Amniotic stem cell (primary cell): ENCODE data around the gene PHPT1.
"Not testable (repeated sequence)": the region's sequence is repeated elsewhere in the genome, so short reads cannot be mapped to it uniquely, and the experiment has no call there.

Experiments
- DNase-seq: peaks from one replicate; lab custom pipeline; 2025; lab: John Stamatoyannopoulos, UW

PHPT1 gene

DNA sequence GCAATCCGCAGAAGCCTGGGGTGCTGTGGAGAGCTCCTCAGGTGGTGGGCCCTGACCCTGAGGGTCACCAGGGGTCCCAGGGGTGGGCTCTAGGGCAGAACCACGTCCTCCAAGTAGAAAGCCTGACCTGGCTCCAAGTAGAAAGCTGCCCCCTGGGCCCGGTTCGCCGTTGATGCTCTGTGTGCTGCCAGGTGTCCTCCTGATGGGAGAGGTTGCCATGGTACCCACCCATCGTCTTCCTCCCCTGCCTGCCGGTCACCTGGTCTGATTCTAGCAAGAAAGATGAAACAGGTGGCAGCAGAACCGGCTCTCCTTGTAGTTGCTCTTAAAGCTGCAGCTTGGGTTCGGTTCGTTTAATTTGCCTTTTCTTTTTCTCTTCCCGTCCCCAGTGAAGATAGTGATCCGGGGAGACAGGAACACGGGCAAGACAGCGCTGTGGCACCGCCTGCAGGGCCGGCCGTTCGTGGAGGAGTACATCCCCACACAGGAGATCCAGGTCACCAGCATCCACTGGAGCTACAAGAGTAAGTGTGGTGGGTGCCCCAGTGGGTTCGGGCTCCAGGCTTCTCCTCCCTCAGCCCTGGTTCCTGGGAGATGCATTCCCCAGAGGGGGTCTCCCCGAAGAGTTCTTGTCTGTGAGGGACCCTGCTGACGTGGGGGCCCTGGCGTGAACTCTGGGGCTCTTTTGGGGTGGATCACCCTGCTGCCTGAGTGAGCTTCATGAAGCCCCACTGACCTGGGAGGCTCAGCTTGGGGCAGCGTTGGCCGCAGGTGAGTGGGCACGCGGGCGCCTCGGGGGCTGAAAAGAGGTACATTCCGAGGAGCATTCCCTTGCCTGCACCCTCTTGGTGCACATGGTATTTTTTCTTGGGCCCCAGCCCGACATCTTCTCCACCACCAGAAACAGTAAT lies 25.8 kb upstream of the PHPT1 start:
- no peak for DNase-seq

DNA sequence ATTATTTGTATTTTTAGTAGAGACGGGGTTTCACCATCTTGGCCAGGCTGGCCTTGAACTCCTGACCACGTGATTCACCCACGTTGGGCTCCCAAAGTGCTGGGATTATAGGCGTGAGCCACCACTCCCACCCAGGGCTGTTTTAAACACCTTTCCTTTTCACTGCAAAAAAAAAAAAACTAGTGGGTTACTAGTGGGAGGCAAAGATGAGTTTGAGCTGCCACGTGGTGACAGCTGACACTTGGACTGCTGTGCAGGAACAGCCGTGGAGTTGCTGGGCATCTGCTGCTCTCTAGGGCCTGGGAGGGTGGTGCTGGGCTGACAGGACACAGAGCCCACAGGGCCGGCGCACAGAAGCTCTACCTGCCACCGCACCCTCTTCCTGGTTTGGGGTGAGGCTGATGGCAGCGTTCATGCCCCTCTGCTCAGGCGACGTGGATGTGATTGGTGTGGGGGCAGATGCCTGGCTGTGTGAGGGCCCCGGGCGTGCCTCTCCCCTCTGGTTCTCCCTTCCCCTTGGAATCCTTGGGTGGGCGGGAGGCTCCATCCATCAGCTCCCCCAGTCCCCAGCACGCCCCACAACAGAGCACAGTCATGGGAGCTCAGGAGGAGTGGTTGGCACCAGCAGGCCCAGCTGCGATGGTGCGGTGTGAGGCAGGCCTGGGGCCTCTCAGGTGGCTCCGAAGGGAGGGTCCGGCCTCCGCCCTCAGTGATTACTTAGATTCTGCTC lies 24.5 kb upstream of the PHPT1 start:
- DNase-seq = no peak

DNA sequence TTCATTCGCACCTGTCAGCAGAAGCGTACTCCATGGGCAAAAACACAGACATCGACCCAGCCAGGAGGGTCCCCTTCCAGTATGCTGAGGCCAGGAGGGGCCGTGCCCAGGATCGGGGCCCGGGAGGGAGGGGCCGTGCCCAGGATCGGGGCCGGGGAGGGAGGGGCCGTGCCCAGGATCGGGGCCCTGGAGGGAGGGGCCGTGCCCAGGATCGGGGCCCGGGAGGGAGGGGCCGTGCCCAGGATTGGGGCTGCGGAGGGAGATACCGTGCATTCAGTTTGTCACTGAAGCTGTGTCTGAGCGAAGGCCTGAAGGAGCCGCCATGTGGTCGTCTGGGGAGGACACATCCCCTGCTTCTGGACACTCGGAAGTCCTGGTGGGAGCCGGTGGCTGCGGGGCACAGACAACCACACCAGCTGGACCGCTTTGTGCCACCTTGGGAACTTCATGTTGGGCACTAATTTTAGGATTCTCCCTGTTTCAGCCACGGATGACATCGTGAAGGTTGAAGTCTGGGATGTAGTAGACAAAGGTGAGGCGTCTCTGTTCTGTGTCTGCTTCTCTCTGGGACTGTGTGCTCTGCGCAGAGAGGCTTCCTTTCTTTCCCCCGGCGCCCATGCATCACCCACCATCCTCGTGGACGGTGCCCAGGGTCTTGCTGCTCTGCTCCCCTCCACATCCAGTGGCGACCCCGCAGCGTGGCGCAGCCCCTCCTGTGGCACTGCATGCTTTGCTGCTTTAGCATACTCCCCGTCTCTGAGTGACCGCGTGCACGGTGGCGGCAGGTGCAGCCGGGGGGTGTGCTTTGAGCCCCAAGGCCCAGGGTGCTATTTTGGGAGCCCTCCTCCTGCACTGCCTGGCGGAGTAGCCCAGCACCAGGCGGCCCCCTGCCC lies 23.7 kb upstream of the PHPT1 start:
- no peak for DNase-seq

DNA sequence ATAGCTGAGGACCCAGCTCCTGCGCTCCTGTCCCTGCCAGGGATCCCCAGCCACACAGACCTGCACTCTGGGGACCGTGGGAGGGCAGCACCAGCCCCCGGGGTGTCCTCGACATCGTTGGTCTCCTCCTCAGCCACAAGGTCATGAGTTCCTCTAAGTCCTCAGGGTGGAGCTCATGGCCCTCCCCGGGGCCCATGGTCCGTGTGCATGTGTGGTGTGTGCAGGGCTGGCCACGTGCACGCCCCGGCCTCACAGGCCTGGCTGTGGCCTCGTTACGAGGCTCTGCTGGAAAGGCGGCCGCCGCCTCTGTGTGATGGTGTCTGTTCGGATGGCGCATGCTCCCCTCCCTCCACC lies 23.0 kb upstream of the PHPT1 start:
- DNase-seq = no peak

DNA sequence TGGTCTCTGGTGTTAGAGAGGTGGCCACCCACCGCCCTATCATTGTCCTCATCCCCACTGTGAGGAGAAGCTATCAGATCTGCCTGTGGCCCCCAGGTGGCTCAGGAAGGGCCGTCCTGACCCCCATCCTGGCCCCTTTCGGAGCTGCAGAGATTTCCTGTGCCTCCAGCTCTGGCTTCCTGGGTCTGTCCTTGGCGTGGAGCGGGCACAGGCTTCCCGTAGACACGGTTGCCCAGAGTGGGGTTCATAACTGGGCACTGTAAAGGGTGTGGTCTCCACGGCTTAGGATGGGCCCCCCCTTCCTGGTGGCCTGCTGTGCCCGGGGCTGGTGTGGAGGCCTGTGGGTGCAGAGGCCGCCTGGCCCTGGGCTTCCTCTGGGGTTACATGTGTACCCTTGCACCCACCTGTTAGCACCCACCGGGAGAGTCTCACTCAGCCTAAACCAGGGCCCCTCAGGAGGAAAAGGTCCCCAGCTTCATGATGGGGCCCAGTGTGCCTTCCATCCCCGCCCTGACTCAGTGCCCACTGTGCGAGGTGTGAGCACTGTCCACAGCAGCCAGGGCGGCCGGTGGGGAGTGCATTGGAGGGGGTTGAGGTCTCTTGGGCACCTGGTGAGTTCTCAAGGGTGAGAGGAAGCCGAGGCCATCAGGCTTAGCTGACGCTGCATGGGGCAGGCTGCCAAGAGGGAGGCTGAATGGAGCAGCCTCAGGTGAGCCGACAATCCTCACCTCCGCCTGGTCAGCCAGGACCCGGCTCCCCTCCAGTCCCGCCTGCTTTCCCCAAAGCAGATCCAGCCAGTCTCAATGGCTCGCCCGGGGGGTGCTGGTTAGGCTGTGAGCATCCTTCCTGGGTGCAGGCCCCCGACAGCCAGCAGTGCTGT lies 22.3 kb upstream of the PHPT1 start:
- no peak for DNase-seq

DNA sequence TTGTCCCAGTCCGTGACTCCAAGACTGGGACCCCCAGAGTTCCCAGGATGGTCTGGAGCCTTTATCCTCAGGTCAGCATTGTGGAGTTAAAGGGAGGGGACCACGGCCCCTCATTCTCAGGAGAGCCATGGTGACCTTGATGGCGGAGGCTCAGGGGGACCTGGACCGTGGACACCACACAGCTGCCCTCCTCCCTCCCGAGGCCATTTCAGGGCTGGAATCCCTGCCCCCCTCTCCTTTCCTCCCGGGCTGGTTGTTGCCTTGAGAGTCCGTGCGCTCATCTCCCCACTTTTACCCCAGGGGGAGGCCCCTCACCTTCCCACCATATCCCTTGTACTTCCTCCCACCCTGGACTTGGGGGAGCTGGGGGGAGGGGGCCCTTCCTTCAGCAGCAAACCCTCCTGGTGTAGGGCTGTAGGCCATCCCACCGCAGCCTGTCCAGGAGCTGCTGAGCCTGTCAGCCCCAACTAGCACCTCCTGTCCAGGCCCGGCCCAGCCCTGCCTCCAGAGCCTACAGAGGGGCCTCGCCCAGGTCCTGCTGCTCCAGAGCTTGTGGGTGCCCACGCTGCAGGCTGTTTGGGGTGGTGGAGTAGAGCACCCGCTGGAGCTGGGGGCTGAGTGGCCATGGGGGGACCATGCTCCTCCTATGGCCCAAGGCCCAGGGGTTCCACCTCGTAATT lies 21.3 kb upstream of the PHPT1 start:
- DNase-seq = no peak

DNA sequence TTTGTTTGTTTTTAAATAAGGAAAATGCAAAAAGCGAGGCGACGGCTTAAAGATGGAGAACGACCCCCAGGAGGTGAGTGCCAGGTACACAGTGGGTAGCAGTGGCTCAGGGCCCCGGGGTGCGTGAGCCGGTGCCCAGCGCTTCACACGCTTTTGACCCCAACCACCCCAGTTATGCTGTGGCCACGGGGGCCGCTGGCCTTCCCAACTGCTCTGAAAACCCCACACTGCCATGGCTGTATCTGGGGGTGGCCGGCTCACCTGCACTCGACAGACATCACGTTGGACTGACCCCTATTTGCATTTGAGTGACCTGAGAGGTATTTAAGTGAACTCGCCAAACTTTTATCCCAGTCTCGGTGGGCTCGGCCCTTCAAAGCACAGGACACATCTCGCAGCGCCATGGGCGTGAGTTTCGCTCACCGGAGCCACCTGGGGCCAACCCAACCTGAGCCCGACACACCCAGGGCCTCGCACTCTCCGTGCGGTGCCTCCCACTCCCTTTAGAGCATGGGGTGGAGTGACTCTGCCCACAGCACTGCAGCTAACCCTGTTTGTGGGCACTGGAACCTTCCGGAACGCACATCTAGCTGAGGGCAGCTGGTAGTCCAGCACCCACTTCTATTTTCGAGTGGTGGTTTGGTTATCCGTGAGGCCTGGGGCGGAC lies 20.6 kb upstream of the PHPT1 start:
- DNase-seq = no peak

DNA sequence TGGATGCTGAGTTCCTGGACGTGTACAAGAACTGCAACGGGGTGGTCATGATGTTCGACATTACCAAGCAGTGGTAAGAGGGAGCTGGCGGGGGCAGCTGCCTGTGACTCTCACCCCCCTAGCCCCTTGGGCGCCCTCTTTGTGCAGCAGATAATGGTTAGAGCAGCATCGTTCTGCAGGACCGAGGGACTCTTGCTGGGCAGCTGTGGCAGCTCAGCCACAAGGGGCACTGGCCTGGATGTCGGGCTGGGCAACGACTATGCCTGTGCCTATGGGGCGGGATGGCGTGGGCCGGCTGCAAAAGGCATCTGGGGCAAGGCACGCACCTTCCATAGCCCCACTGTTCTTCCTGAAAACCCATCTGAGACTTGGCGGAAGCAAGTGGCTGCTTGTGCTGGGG lies 19.8 kb upstream of the PHPT1 start:
- no peak for DNase-seq

DNA sequence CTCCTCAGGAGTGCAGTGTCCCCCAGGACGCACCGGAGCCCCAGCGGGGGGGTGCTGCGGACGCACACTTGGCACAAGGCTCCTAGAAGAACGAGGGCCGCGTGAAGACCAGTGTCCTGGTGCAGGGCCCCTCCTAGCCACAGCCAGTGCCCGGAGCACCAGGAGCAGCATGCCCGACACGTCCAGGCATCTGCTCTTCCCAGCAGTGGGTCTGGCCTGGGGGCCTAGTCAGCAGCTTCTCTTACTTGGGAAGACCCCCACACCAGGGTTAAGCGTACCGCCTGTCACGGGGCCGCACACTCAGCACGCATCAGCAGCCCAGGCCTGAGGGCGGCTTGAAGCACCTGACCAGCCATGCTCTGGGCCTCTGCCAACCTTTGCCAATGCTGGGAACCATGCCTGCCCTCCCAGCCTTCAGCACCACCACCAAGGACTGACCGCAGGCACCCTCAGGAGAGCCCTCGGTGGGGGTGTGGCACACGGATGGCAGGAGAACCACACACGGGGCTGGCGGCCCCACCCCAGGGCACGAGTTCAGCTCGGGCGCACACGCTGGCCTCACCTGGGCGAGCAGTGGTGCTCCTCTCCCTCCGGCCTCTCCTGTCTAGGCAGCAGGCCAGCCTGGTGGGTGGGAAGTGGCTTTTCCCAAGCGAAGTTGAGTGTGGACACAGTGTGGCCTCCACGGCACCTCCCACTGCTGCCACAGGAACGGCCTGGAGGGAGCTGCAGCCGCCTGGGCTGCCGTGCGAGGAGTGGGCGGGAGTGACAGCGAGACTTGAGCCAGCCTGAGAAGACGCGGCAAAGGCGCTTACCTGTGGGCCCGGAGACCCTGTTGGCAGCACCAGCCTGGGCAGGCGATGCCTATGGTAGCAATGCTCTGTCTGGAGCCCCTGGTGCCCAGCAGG lies 19.0 kb upstream of the PHPT1 start:
- no peak for DNase-seq

DNA sequence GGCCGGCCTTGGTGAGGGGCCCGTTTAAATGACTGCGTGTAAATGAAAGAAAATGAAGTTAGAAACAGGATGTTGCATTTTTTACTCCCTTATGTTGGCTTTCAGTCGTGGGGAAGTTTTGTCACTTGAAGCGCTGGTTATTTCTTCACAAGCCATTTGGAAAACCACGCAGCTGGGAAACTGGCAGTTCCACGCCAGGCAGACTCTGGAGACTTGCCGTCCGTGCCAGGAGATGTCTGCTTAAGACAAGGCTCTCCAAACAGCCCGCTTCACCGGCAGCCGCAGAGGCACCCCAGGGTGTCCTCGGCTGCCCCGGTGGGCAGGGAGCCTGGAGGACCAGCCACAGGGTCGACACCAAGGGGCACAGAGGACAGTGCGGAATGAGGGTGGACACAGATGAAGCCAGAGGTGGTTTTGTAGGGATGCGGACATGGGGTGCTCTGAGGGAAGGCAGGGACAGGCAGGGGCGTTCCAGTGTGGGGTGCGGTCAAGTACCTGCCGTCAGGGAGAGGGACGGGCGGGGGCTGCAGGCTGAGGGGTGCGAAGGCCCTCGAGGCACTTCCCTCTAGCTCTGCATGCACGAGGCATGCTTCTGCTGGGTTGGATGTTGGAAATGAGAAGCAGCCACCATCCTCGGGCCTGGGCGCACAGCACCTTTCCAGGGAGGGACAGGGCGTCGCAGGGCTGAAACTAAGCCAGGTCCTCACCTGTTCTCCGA lies 18.0 kb upstream of the PHPT1 start:
- DNase-seq = no peak

DNA sequence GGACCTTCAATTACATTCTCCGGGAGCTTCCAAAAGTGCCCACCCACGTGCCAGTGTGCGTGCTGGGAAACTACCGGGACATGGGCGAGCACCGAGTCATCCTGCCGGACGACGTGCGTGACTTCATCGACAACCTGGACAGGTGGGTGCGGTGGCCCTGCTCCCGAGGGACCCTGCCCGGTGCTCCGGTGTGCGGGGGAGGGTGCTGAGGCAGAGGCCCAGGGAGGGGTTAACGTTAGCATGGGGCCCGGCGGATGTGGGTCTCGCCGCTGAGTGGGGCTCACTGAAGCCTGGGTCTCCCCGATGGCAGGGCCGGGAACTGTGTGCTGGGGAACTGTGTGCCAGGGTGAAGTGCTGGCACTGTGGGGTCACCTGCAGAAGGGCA lies 17.5 kb upstream of the PHPT1 start:
- DNase-seq = no peak

DNA sequence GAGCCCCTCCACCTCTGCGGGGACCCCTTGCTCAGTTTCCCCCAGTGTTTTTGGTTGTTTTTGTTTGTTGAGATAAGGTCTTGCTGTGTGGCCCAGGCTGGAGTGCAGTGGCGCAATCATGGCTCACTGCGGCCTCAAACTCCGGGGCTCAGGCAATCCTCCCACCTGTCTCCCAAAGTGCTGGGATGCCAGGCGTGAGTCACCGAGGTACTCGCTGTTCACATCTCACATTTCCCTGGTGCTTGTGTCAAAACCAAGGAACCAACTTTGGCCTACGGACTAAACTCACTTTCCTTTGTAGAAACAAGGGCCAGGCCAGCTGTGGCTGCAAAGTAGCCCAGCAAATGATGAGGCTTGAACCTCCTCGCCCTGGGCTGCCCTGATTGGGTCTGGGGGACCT lies 16.6 kb upstream of the PHPT1 start:
- no peak for DNase-seq

DNA sequence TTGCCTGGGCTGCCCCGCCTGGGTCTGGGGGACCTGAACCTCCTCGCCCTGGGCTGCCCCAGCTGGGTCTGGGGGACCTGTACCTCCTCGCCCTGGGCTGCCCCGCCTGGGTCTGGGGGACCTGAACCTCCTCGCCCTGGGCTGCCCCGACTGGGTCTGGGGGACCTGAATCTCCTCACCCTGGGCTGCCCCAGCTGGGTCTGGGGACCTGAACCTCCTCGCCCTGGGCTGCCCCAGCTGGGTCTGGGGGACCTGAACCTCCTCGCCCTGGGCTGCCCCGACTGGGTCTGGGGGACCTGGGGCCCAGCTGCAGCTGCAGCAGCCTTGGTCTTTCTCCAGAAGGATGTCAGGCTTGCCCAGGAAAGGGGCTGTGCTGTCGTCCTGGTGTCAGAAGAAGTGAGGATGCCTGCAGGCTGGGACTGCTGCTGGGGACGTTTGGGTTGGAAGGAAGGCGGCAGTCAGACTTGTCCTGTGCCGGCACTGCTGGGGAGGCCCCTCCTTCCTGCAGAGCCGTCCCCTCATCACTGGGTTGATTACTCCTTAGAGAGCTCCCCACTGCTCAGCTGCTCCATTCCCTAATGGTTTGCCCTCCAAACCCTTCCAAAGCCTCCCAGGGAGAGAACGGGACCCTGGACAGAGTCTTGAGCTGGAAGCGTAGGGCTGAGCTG lies 15.7 kb upstream of the PHPT1 start:
- DNase-seq = not testable (repeated sequence)

DNA sequence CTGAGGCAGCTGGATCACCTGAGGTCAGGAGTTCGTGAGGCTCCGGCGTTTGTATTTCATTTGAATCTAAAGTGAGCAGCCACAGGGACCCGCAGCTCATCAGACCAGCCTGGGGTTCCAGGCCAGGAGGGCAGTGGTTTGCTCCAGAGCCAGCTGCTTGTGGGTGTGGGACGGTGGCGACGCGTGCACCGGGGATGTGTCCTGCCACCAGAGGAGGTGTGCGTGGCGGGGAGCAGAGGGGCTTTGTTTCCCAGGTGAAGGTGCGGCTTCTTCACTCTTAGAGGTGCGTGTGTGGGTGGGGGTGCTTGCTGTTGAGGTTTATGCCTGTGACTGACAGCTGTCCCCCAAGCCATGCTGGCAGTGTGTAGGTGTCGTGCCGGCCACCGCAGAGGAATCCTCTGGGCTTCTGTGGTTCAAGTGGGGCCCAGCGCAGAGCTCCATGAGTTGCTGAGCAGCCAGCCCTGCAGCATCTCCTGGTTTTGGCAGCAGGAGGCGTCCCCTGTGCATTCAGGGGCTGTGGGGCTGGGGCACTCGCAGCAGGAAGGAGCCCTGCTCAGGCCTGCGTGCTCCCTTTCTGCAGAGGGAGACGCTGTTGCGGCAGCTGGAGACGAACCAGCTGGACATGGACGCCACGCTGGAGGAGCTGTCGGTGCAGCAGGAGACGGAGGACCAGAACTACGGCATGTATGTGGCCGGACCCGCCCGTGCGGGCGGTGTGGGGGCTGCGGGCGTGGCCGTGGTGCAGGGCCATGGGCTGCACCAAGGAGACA lies 13.9 kb upstream of the PHPT1 start:
- DNase-seq = no peak

DNA sequence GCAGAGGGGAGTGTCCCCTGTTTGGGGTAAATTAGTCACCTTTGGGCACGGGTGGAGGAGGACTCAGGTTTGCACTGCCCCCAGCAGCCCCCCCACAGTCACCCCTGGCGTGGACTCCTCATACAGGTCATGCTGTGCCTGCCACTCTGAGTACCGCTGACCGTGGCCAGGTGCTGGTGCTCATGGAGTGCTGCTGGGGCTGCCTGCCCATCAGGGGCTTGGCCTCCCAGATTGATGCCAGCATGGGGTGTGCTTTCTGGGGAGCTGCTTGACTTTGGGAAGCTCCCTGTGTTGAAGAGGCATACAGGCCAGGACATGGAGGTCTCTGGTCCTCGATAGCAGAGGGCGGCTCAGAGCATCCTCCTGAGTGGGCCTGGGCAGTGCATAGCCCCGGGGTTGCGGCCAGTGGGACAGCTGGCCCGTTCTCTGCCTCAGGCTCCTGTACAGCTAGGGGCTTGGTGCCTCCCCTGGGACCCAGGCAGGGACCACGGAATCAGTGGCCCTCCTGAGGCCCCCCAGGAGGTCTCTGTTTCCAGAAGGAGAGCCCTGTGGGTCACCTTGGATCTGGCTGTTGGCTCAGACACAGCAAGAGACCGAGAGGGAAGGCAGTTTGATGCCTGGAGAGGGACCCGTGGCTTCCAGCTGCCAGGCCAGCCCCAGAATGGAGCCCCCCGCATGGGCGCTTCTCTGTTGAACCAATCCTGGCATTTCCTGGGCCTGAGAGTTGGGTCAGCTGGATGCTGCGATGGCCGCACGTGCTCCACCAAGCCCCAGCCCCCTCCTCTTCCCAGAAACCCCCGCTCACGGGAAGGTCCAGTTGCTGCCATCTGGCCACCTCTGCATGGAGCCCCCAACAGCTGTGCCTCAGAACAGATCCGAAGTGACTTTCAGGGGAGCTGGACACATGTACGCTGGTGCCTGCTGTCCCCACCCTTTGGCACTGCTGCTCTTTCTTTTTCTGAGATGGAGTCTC lies 13.0 kb upstream of the PHPT1 start:
- DNase-seq = no peak
